ENCODE results near the gene ENTPD8.

ENTPD8 gene

DNA sequence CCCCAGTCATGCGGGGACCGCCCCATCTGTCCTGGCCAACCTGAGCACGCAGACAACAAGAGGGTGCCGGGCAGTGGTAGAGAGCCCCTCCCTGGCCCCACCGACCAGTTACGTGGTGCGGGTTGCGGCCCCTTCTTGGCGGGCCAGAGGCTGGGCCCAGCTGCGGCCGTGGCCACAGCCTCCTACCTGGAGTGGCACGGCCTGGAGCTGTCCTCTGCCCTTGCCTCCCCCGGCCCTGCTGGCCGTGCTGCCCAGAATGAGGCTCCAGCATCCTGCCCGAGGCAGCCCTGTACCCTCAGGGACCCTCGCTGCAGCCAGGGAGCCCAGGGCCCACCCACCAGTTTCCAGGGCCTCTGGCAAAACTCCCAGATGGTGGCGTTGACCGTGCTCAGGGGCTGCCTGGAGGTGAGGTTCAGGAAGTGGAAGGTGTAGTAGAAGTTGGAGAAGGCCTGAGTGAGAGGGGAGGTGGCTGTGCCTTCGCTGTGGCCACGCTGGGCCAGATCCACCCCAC, 5.7 kb downstream of the ENTPD8 start:
- no peak for TF ChIP-seq JUND (IDR thresholded peaks at IDR 0.05; ENCODE audit: low read depth)
- DNase-seq (ENCODE audit: low read depth in 1 of 2, low spot score in 1 of 2), result no peak
- in situ Hi-C loops (cut with HindIII; ENCODE audit: low pct_unique_long_range_greater_than_20kb, low sequenced_read_pairs), result no loop called here

DNA sequence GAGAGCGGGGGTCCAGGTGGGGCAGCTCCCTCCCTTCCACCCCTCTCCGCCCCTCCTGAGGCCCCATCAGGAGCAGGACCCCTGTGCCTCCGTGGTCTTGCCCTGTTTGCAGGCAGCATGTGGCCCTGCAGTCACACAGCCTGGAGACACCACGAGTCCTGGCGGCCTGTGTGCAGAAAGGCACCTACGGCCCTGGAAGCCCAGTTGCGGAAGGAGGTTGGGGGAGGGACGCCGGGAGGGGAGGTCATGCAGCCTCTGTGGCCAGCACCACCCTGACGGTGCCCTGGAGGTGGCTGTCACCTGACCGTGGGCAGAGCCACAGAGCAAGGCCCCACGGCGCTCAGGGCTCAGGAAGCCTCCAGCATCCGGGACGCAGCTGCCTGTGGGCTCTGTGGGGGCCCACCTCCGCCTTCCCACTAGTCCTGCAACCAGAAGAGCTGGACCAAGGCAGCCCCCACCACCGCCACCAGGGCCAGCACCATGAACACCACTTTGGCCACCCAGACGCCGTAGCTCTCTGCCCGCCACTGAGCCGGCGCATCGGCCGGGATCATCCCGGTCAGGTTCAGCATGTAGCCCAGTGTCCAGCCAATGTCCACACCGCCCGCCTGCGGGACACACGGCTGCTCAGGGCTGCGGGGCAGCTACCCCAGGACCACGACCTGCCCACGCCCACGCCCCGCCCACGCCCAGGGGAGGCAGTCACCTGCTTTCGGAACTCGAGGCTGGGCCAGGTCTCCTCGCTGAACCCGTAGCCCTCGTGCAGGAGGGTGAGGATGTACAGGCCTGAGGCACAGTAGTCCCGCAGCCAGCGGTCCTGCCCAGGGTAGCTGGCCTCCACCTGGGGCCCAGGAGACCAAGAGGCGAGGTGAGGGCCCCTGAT, 6.4 kb downstream of the ENTPD8 start:
- in situ Hi-C loops (cut with HindIII; ENCODE audit: low pct_unique_long_range_greater_than_20kb, low sequenced_read_pairs), result no loop called here
- no peak for TF ChIP-seq JUND (IDR thresholded peaks at IDR 0.05; ENCODE audit: low read depth)

DNA sequence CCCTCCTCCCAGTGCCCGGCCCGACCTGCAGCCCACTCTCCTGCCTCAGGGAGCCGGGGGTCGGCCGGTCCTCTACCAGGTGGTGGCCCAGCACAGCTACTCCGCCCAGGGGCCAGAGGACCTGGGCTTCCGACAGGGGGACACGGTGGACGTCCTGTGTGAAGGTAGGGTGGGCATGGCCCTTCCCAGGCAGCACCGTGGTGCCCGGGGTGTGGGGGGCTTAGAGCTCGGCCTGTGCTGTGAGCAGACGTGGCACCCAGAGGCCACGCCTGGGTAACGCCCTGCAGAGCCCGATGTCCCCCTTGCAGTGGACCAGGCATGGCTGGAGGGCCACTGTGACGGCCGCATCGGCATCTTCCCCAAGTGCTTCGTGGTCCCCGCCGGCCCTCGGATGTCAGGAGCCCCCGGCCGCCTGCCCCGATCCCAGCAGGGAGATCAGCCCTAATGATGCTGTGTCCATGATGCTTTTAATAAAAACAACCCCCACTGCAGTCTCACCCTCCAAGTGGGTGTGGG, 7.2 kb downstream of the ENTPD8 start:
- no peak for DNase-seq (ENCODE audit: low read depth in 1 of 2, low spot score in 1 of 2)
- TF ChIP-seq JUND (IDR thresholded peaks at IDR 0.05; ENCODE audit: low read depth), result no peak
- in situ Hi-C loops (cut with HindIII; ENCODE audit: low pct_unique_long_range_greater_than_20kb, low sequenced_read_pairs), result no loop called here

More for the DNA sequence above, 6.4 kb downstream of the ENTPD8 start:
- no peak for DNase-seq (ENCODE audit: low read depth in 1 of 2, low spot score in 1 of 2)

DNA sequence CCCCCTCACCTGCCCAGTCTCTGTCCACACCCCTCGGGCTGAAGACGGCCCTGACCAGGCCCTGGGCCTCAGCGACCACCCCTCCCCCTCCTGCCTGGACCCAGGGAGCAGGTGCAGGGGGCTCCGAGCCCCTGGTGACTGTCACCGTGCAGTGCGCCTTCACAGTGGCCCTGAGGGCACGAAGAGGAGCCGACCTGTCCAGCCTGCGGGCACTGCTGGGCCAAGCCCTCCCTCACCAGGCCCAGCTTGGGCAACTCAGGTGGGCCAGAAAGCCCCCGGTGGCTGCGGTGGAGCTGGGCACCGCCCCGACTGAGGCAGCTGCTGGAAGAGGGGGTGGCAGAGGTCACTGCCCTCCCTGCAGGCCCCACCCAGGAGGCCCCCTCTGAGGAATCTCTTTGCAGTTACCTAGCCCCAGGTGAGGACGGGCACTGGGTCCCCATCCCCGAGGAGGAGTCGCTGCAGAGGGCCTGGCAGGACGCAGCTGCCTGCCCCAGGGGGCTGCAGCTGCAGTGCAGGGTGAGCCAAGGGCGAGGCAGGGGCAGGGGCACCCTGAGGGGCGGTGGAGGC, 7.7 kb downstream of the ENTPD8 start:
- no peak for DNase-seq (ENCODE audit: low read depth in 1 of 2, low spot score in 1 of 2)
- TF ChIP-seq JUND (IDR thresholded peaks at IDR 0.05; ENCODE audit: low read depth), result no peak
- in situ Hi-C loops (cut with HindIII; ENCODE audit: low pct_unique_long_range_greater_than_20kb, low sequenced_read_pairs), result no loop called here

DNA sequence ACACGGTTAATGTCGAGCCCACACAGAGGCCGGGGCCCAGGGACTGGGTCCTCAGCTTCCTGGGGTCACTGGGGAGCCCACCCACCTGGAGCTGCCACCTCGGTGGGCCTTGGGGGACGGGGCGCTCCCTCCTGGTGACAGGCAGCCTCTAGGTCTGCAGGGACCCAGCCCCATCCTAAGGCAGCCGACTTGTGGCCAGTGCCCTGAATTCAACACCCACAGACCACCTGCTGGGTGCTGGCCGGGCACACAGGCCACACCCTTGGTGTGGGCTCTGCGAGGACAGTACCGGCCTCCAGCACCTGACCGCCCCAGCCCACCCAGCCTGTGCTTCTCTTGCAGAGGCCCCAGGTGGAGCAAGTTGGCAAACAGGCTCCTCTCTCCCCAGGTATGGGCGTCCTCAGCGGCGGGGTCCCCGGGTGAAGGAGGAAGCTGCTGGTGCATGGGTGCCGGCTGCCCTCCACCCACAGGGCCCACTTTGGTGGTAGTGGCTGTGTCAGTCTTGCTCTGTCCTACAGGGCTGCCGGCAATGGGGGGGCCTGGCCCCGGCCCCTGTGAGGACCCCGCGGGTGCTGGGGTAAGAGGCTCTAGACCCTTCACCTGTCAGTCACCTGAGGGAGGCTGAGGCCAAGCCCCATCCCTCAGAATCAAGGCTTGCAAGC, 8.3 kb downstream of the ENTPD8 start:
- no peak for DNase-seq (ENCODE audit: low read depth in 1 of 2, low spot score in 1 of 2)
- in situ Hi-C loops (cut with HindIII; ENCODE audit: low pct_unique_long_range_greater_than_20kb, low sequenced_read_pairs), result no loop called here
- TF ChIP-seq JUND (IDR thresholded peaks at IDR 0.05; ENCODE audit: low read depth), result no peak

DNA sequence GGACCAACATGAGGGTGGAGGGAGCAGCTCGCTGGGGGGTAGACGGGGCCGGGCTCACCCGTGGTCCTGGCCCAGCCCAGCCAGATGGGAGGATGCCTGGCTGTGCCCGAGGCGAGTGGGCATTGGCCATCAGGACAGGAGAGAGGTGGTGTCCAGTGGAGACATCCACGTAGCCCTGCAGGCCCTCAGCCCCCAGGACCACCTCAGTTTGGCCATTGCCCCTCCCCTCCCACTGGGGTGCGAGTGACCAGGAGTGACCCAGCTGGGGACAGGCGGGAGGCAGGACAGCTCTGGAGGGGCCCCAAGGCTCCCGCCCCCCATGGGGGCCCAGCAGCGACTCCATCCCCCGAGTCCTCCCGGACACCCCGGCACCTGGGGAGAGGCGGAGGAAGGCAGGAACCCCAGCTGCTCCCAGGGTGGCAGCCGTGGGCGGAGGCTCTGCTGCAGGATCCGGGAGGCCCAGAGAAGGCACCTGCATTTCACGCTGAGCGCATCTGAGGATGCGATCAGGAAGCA, 9.7 kb downstream of the ENTPD8 start:
- in situ Hi-C loops (cut with HindIII; ENCODE audit: low pct_unique_long_range_greater_than_20kb, low sequenced_read_pairs), result no loop called here
- no peak for TF ChIP-seq JUND (IDR thresholded peaks at IDR 0.05; ENCODE audit: low read depth)
- no peak for DNase-seq (ENCODE audit: low read depth in 1 of 2, low spot score in 1 of 2)

DNA sequence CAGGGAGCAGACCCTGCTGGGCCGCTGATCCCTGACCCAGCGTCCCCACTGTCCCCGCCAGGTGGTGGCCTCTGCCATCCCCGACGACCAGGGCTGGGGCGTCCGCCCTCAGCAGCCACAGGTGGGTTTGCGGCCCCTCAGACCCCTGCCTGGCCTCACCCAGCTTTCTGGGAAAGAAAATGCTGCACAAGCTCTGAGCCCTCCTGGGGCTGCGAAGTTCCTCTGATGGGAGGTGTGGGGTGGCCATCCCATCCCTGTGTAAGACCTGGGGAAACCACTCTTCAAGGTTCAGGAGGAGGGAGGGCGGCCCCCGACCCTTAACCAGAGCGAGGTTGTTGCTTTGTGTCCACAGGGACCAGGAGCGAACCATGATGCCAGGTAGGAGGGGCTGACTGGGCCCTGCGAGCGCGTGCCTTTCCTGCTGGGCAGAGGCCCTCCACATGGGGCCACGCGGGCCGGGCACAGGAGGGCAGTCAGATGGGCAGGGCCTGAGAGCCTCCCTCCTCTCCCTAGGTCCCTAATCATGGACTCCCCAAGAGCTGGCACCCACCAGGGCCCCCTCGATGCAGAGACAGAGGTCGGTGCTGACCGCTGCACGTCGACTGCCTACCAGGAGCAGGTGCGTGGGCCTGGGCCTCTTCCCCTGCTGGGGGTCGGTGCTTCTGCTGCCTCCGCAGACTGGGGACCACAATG, 10.3 kb downstream of the ENTPD8 start:
- TF ChIP-seq JUND (IDR thresholded peaks at IDR 0.05; ENCODE audit: low read depth), result no peak
- in situ Hi-C loops (cut with HindIII; ENCODE audit: low pct_unique_long_range_greater_than_20kb, low sequenced_read_pairs), result no loop called here
- no peak for DNase-seq (ENCODE audit: low read depth in 1 of 2, low spot score in 1 of 2)

DNA sequence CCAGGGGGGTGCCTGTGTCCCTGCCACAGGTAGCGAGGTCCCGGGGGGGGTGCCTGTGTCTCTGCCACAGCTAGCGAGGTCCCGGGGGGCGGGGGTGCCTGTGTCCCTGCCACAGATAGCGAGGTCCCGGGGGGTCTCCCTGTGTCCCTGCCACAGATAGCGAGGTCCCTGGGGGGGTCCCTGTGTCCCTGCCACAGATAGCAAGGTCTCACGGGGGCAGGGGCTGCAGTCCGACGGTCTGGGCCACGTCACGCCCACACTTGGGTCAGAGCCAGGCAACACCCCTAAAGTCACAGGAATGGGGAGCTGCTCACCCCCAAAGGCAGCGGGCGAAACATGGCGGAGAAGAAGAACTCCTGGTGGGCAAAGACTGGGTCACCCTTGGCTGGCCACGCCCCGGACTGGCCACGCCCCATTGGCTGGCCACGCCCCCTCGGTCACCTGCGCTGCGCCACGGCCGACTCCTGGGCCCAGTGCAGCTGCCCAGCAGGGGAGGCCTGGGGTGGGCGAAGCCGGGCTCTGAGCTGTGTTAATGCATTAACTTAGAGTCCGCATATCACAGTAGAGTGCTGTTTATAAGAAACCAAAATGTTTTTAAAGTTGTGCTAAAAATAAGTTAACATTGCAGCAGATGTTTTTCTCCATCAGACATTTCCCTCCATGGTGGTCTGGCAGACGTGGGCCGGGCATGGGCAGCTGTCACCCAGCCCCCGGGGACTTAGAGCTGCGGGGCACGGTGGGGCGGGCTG, 11.0 kb downstream of the ENTPD8 start:
- in situ Hi-C loops (cut with HindIII; ENCODE audit: low pct_unique_long_range_greater_than_20kb, low sequenced_read_pairs), result no loop called here
- peak; percentile 58 to 66 for DNase-seq (ENCODE audit: low read depth in 1 of 2, low spot score in 1 of 2)
- TF ChIP-seq JUND (IDR thresholded peaks at IDR 0.05; ENCODE audit: low read depth), result no peak

DNA sequence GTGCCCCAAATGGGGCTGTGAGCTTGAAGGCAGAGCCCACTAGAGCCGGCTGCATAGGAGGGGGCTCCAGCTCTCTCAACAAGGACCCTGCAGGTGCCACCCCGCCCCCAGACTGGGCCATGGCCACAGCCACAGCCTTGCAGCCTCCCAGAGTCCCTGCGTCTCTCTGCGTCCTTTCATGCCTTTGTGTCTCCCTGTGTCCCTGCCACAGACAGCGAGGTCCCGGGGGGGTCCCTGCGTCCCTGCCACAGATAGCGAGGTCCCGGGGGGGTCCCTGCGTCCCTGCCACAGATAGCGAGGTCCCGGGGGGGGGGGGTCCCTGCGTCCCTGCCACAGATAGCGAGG, 11.6 kb downstream of the ENTPD8 start:
- no peak for TF ChIP-seq JUND (IDR thresholded peaks at IDR 0.05; ENCODE audit: low read depth)
- no peak for DNase-seq (ENCODE audit: low read depth in 1 of 2, low spot score in 1 of 2)
- in situ Hi-C loops (cut with HindIII; ENCODE audit: low pct_unique_long_range_greater_than_20kb, low sequenced_read_pairs), result no loop called here

DNA sequence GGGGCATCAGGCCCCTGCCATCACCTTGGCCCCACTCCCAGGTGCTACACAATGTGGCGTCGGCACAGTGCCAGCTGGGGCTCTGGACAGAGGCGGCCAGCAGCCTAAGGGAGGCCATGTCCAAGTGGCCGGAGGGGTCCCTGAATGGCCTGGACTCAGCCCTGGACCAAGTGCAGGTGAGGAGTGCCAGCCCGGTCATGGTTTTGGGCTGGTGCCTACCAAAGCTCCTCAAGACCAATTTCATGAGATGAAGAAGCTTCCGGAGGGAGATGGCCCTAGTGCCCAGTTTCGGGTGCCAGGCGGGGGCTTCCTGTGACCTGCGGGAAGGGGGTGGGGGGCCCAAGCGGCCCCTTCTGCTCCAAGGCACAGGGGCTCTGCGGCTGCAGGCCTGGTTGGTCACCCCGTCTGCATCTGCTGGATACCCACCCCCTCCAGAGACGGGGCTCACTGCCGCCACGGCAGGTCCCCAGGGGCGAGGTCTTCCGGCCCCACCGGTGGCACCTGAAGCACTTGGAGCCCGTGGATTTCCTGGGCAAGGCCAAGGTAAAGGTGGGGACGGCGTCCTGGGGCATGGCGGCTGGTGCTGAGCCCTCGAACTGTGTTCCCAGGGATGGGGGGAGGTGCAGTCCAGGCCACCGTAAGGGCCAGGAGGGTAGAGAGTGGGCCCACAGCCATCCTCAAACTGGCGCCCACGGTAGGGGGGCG, 12.2 kb downstream of the ENTPD8 start:
- in situ Hi-C loops (cut with HindIII; ENCODE audit: low pct_unique_long_range_greater_than_20kb, low sequenced_read_pairs), result no loop called here
- DNase-seq (ENCODE audit: low read depth in 1 of 2, low spot score in 1 of 2), result no peak
- TF ChIP-seq JUND (IDR thresholded peaks at IDR 0.05; ENCODE audit: low read depth), result no peak

DNA sequence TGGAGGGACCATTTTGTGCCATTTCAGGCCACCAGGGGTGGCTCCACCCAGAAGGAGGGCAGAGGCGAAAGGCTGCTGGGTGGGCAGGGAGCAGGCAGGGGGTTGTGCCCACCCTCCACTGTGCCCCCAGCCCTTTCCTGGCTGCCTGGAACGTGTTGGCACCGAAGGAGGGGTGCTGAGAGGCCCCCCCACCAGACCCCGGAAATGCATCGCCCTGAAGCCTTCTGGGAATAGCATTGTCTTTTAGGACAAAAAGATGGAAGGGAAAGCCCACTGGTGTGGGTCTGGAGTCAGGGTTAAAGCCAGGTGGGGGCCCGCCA, 12.9 kb downstream of the ENTPD8 start:
- TF ChIP-seq JUND (IDR thresholded peaks at IDR 0.05; ENCODE audit: low read depth), result no peak
- in situ Hi-C loops (cut with HindIII; ENCODE audit: low pct_unique_long_range_greater_than_20kb, low sequenced_read_pairs), result no loop called here
- no peak for DNase-seq (ENCODE audit: low read depth in 1 of 2, low spot score in 1 of 2)

Measured in T47D (cell line).